Upper lobe of right lung (tissue), 1 donor: ENCODE measurements around the gene OR1C1. TPM values are rescaled to one million over a fixed set of nuclear protein-coding genes. Genes with fewer than 3 reads are reported as not detected.
"Not testable (repeated sequence)": the region's sequence is repeated elsewhere in the genome, so short reads cannot be mapped to it uniquely, and the experiment has no call there.

Source experiments
- ATAC-seq: fragments of 200-7000 bp; cut with Tn5 transposase; one replicate; pipeline ENCODE4 v1.9.1; 2020; ENCODE audit warnings: mild to moderate bottlenecking, moderate library complexity
- DNase-seq: peaks from one replicate; pipeline ENCODE4 v3.0.0-alpha.2; 2020
- H3K27ac ChIP-seq: fragments of 200-600 bp; one replicate; pipeline ENCODE4 v1.8.0; 2022
- H3K27me3 ChIP-seq: fragments of 200-600 bp; one replicate; pipeline ENCODE4 v1.8.0; 2022; ENCODE audit warnings: mild to moderate bottlenecking
- H3K36me3 ChIP-seq: fragments of 200-600 bp; one replicate; pipeline ENCODE4 v1.8.0; 2022
- H3K4me1 ChIP-seq: fragments of 200-600 bp; one replicate; pipeline ENCODE4 v1.8.0; 2022
- H3K4me3 ChIP-seq: fragments of 200-600 bp; one replicate; pipeline ENCODE4 v1.8.0; 2022; ENCODE audit warnings: mild to moderate bottlenecking
- H3K9me3 ChIP-seq: fragments of 200-600 bp; one replicate; pipeline ENCODE4 v1.8.0; 2022
- CTCF ChIP-seq: fragments of 200-600 bp; IDR thresholded peaks from one replicate; pipeline ENCODE4 v1.8.0; 2022; ENCODE audit warnings: antibody characterized with exemption
- intact Hi-C: fragments of 100-400 bp; cut with DNase I; formaldehyde crosslinking; loops from one replicate; pipeline ENCODE4 v1.11.0; 2022
- total RNA-seq: library from RNA; stranded (reverse); fragmentation: NEBNext Ultra II Directional; extraction: Animal tissue kit (Norgen Biotek cat#: 25700); gene quantifications from one replicate; pipeline ENCODE4 v1.2.1, GENCODE V29; 2021
- donor health status: DM: no; HTN: yes; CAD: no; lungs with severe emphysema.

Gene OR1C1
- total RNA-seq, 1 donor from 2014 or later, result not detected

DNA sequence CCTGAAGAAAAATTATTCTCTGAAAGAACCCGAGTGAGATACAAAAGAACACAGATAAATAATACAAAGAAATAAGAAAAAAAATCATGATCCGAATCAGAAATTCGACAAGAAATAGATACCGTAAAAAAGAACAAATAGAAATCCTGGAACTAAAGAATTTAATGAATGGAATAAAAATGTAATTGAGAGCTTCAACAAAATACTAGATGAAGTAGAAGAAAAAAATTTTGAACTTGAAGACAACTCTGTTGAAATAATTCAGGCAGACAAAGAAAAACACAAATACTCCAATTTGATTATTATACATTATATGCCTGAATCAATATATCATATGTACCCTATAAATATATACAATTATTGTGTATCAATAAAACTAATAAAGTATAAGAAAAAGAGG is 39.1 kb downstream of the OR1C1 start:
- Histone ChIP-seq H3K4me3 (no peak overlapping the region), H3K4me1 (no peaks in the 10 kb centered on the region), H3K36me3 (no peaks in the 10 kb centered on the region), H3K9me3 (peaks cover 4% of the 10 kb centered on the region), H3K27me3 (no peaks in the 10 kb centered on the region), H3K27ac (no peak overlapping the region)
- no peak for TF ChIP-seq CTCF
- no peak for DNase-seq
- ATAC-seq, result no peak
- intact Hi-C loops, result no loop called here

DNA sequence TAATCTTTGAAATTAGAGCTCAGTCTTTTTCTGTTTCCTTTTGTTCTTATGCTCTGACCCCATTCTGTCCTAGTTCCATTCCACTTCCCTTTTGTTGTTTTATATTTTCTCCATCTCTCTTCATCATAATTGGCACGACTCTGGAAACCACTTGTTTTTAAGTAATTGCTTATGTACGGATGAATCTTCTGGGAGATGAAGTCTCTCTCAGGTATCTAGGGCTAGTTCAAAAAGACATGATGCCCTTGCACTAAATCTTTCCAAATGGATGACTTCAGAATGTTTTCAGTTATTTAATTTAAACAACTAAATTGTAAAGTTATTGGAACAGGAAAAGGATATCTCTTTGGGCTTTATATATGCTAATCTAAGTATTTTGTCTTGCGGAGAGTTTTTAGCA is 43.8 kb downstream of the OR1C1 start, which contains the start of gene OR6F1:
TSS of gene OR6F1 (minus strand) at position 101 of the 400 bp plus-strand sequence. CDS start 3,891 bp downstream, outside the sequence.
- no peaks in the 10 kb centered on the region for H3K27me3 ChIP-seq
- intact Hi-C loops, result no loop called here

GRCh38 chr1:247713753-247714152 is 46.6 kb downstream of the OR1C1 start:
- intact Hi-C loops, result no loop called here
- no peak overlapping the region for H3K27ac ChIP-seq
- H3K36me3 ChIP-seq, result no peaks in the 10 kb centered on the region
- no peak for DNase-seq
- no peak for ATAC-seq
- TF ChIP-seq CTCF, result no peak
- H3K4me3 ChIP-seq, result no peak overlapping the region
- no peaks in the 10 kb centered on the region for H3K9me3 ChIP-seq
- H3K27me3 ChIP-seq, result no peaks in the 10 kb centered on the region
- no peaks in the 10 kb centered on the region for H3K4me1 ChIP-seq

More for the DNA sequence above, 43.8 kb downstream of the OR1C1 start, which contains the start of gene OR6F1:
- TF ChIP-seq CTCF, result no peak
- DNase-seq (no peak), ATAC-seq (no peak)
- Histone ChIP-seq H3K4me3 (no peak within 1 kb of the TSS), H3K27ac (no peak within 1 kb of the TSS), H3K36me3 (no peaks in the 10 kb centered on the region), H3K9me3 (no peaks in the 10 kb centered on the region), H3K4me1 (no peaks in the 10 kb centered on the region)

GRCh38 chr1:247710681-247711080 is 49.7 kb downstream of the OR1C1 start:
- H3K36me3 ChIP-seq, intact Hi-C loops, H3K4me1 ChIP-seq, H3K4me3 ChIP-seq, ATAC-seq, H3K9me3 ChIP-seq, DNase-seq, H3K27ac ChIP-seq, H3K27me3 ChIP-seq: not testable (repeated sequence)

Other genes starting within 250 kb of the OR1C1 start
- gene OR2C3, start 224.1 kb downstream of the OR1C1 start, total RNA-seq, result not detected
- 2.7 TPM for gene GCSAML, start 211.4 kb downstream of the OR1C1 start, total RNA-seq
- not detected for gene OR2G2, start 172.2 kb downstream of the OR1C1 start, total RNA-seq
- not detected for gene OR2G3, start 155.0 kb downstream of the OR1C1 start, total RNA-seq
- gene OR13G1, start 80.8 kb downstream of the OR1C1 start, total RNA-seq, result not detected
- gene OR6F1, start 43.9 kb downstream of the OR1C1 start, total RNA-seq, result not detected
- gene OR14K1, start 21.9 kb downstream of the OR1C1 start, total RNA-seq, result not detected
- not detected for gene OR14A2, start 12.4 kb downstream of the OR1C1 start, total RNA-seq
- not detected for gene OR14A16, start 63.6 kb upstream of the OR1C1 start, total RNA-seq
- not detected for gene OR11L1, start 81.3 kb upstream of the OR1C1 start, total RNA-seq
- 6.0 TPM for gene TRIM58, start 96.6 kb upstream of the OR1C1 start, total RNA-seq
- 1.6 TPM for gene OR2W3, start 135.0 kb upstream of the OR1C1 start, total RNA-seq
- gene OR2T8, start 159.7 kb upstream of the OR1C1 start, total RNA-seq, result not detected
- not detected for gene OR2AJ1, start 164.3 kb upstream of the OR1C1 start, total RNA-seq
- gene OR2L8, start 188.3 kb upstream of the OR1C1 start, total RNA-seq, result not detected
- gene OR2AK2, start 204.7 kb upstream of the OR1C1 start, total RNA-seq, result not detected